Umbilical cord (tissue), 2 donors: ENCODE data around the gene ARHGEF38. TPM values are rescaled to one million over a fixed set of nuclear protein-coding genes. Genes with fewer than 3 reads are reported as not detected.
"Not testable (repeated sequence)": the region's sequence is repeated elsewhere in the genome, so short reads cannot be mapped to it uniquely, and the experiment has no call there.

Experiments used
- DNase-seq: peaks from one replicate; pipeline ENCODE4 v3.0.0-alpha.2; 2015; ENCODE audit warnings: low spot score
- total RNA-seq: library from RNA; depleted of rRNA; stranded (reverse); fragments of >200 nt; gene quantifications from one replicate; pipeline ENCODE4 v1.2.3, GENCODE V29; 2014; ENCODE audit warnings: low replicate concordance; ENCODE audit not compliant: insufficient read depth

ARHGEF38 gene
- total RNA-seq, 1 donor from 2014 or later, result 6.0 TPM

- DNase-seq, result no peak
Observed at GRCh38 chr4:105710012-105710600, 157.7 kb downstream of the ARHGEF38 start.

DNA sequence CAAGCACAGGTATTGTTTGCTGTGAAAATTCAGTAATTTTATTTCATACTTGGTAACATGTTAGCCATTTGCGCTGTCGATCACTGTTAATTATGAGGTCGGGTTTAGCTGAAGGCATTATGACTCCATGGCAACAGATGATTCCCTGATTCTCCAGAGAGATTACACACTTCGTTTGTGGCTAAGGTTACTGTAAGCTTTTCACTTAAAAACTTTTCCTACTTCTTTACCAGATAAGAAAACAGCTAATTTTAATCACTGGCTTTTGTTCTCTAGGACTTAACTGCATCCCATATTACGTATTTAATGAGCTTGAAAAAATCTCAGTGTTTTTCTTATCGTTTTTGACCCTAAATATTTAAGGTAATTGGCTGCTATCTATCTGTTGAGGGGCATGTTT lies 158.3 kb downstream of the ARHGEF38 start:
- no peak for DNase-seq

DNA sequence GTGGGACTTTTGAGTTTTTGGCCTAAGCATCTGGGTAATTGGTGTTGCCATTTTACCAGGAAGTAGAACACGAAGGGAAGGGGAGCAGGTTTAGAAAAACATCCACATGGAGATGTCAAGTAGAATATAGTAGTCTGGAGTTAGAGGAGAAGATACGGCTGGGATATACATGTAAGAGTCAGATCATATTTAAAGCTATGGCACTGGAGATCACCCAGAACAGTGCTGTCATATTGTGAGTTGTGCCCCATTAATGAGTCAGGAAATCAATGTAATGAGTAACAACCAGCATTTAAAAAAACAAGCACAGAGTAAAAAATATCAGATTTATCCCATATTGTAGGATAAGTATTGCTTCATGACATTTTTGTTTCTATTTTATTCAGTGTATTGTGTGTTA lies 160.3 kb downstream of the ARHGEF38 start:
- DNase-seq, result no peak

DNA sequence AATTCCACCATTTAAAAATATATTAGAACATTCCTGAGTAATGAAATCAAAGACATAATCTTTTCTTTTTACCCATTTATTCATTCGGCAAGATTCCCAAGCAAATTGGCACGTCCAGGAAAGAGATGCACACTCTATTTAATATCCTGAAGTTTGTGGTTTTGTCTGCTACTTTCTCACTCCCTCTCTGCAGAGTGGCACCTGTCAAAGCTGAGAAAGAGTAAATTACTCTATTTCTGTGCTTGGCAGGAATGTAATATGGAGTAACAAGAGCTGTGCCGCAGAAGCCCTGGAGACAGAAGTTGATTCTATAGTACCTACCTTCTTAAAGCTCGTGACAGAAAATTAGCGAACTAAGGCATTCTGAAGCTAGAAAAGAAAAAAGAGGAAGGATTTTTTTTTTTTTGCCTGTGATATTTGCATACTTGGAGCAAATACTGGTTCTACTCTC lies 161.7 kb downstream of the ARHGEF38 start:
- peak; percentile 17 for DNase-seq

- peak; percentile 12 for DNase-seq
Observed at GRCh38 chr4:105714932-105715331, 162.5 kb downstream of the ARHGEF38 start.

- peak; percentile 57 for DNase-seq
Observed at GRCh38 chr4:105715692-105716278, 163.4 kb downstream of the ARHGEF38 start.

DNA sequence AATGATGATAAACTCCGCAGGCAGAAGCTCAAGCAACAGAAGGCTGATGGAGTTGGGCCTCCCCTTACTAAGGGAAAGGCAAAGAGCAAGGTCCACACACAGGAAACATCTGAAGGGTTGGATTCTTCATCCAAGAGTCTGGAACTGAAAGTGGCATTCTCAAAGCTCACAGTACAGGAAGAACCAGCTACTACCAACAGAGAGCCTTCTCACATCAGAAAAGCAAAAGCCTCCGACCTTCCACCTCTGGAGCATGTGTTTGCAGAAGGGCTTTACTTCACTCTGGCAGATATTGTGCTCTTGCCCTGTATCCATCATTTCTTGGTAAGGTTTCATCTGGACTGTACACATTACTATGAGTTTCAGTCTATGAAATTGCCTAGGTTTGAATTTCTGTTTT lies 166.8 kb downstream of the ARHGEF38 start:
- no peak for DNase-seq

- no peak for DNase-seq
Observed at GRCh38 chr4:105725623-105726022, 173.2 kb downstream of the ARHGEF38 start.

DNA sequence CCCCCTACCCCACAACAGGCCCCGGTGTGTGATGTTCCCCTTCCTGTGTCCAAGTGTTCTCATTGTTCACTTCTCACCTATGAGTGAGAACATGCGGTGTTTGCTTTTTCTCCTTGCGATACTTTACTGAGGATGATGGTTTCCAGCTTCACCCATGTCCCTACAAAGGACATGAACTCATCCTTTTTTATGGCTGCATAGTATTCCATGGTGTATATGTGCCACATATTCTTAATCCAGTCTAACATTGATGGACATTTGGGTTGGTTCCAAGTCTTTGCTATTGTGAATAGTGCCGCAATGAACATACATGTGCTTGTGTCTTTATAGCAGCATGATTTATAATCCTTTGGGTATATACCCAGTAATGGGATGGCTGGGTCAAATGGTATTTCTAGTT lies 177.5 kb downstream of the ARHGEF38 start:
- DNase-seq, result not testable (repeated sequence)

Other genes starting within 250 kb of the ARHGEF38 start
- gene PPA2, start 78.6 kb upstream of the ARHGEF38 start, total RNA-seq, result 48.2 TPM
- gene INTS12, start 156.1 kb downstream of the ARHGEF38 start, total RNA-seq, result 20.5 TPM
- 28.4 TPM for gene GSTCD, start 156.2 kb downstream of the ARHGEF38 start, total RNA-seq